Measurements from ENCODE around the gene RAI1.
"Not testable (repeated sequence)": the region's sequence is repeated elsewhere in the genome, so short reads cannot be mapped to it uniquely, and the experiment has no call there.

RAI1 gene

GRCh38 chr17:17682737-17683680 lies 1.8 kb downstream of the RAI1 start:
- peak in 1 of 2 donors; percentile 73 for DNase-seq

DNA sequence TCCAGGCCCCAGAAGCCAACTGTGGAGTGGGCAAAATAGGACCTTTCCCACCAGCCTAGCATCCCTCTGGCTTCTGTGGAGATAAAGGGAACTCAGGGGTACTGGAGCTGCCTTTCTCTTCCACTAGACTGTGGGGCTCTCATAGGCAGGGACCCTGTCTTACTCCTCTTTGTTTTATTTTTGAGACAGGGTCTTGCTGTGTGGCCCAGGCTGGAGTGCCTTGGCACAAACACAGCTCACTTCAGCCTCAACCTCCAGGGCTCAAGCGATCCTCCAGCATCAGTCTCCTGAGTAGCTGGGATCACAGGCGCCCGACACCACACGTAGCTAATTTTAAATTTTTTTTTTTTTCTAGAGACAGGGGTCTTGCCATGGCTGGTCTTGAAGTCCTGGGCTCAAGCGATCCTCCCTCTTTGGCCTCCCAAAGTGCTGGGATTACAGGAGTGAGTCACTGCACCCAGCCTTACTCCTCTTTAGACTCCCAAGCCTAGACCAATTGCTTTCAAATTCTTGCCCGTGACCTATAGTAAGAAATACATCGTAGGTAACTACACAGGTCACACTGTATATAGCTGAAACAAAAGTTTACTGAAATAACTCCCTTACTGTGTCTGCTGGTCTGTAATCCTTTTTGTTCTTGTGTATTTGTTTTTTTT lies 2.6 kb downstream of the RAI1 start:
- DNase-seq, result no peak

DNA sequence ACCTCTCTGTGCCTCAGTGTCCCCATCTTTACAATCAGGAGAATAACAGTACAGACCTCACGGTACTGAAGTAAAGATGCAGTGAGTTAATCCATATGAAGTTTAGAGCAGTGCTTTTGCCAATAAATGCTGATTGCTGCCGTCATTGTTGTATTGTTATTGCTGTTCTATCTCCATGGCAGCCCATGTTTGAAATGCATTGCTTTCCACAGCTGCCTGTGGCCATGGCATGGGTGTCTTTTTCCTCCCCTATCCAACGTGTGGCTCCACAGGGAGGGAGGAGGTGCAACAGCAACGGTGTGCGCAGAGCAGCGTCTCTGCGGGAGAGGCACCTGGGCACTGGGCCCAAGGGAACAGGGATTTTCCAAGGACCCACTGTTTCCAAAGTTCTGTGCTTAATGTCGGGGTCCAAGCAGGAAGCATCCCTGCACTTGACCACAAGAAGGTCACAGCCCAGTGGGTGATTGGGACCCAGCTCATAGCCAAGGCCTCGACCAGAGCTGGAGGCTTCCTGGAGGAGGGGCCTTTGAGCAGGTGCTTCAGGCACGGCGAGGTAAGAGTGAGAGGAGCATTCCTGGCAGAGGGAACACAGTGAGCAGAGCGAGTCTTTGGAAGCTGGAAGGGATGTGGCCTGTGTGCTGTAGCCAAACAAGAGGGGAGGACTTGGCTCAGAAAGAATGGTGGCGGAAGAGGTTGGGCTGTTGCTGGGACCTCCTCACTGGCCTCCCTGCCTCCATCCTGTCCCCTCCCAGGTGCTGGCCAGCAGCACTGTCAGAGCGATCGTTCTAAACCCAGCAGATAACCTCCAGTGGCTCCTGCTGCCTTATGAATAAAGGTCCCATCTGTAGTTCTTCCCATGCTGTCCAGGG lies 3.9 kb downstream of the RAI1 start:
- DNase-seq, result no peak

GRCh38 chr17:17685775-17686291 lies 4.6 kb downstream of the RAI1 start:
- DNase-seq, result no peak

DNA sequence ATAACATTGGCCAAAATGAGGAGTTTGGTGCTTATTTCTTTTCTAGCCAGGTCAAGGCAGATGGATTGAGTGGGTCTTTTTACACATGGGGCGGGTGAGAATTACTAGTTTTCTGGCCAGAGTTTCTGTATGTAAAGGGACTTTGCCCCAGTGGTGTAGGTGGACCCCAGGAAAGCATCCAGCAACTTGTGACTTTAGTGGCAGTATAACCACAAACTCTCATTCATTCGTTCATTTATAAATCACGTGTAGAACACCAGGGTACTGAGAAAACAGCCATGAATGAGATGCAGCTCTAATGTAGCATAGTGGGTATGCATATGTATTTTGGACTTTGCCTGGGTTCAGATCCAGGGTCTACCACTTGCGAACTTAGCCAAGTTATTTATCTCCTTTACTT lies 8.1 kb downstream of the RAI1 start:
- no peak for DNase-seq

GRCh38 chr17:17690233-17690632 lies 9.0 kb downstream of the RAI1 start:
- DNase-seq, result not testable (repeated sequence)

- DNase-seq, result no peak
Measured at GRCh38 chr17:17691468-17692263, 10.4 kb downstream of the RAI1 start.

GRCh38 chr17:17692353-17693252 lies 11.3 kb downstream of the RAI1 start:
- no peak for DNase-seq

DNA sequence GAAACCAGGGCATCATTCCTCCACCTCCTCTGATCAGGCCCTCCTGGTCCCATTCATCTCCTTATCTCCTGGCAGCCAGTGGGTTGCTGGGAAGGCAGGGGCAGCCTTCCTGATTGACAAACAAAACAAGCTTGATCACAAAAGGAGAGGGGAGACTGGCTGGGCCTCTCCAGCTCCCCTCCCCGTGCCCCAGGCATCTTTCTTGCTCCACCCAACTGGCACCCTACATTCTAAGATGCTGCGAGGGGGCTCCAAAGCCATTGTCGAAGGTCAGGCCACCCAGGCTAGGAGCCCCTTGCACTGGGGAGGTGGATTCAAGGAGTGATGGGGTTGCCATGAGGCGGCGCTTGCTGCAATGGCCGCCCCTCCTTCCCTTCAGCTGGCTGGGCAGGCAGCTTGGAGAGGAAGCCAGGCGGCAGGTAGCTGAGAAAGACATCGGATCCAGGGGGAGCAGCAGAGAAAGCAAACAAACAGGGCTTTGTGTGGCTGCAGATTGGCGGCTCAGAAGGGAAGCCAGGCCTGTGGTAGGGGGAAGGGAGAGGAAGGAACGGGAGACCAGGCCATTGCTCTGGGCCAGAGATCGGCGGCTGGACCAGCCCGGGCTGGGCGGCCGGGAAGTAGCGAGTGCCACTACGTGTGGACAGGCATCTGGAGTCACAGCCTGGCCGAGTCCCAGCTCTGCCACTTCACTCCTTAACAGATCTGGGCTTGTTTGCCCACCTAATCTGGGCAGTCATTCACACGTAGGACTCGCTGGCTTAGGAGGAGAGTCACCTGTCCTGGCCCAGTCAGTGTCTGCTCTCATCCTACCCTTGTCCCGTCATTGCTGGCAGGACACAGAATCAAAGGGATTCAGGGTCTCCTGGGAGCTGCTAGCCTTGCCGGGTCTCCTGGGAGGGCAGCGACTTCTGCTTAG lies 12.3 kb downstream of the RAI1 start:
- DNase-seq, result no peak

GRCh38 chr17:17694169-17695081 lies 13.2 kb downstream of the RAI1 start:
- DNase-seq, result peak; percentile 57 to 74

DNA sequence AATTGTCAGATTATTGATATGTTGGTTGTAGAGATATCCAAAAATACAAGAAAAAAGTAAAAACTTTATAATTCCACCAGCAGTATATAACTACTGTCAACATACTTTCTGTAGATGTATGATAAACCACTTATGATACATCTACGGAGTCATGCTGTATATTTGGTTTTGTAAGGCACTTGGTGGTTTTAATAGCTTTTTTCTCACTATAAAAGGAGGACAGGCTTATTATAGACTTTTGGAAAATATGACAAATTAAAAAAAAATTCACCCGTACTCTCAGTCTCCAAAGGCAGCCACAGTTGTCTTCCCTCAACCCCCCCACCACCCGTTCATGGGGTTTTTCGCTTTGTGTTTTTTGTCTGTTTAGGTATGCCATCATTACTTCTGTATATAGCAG lies 14.8 kb downstream of the RAI1 start:
- no peak for DNase-seq

- DNase-seq, result no peak
Measured at GRCh38 chr17:17696882-17697633, 15.8 kb downstream of the RAI1 start.

DNA sequence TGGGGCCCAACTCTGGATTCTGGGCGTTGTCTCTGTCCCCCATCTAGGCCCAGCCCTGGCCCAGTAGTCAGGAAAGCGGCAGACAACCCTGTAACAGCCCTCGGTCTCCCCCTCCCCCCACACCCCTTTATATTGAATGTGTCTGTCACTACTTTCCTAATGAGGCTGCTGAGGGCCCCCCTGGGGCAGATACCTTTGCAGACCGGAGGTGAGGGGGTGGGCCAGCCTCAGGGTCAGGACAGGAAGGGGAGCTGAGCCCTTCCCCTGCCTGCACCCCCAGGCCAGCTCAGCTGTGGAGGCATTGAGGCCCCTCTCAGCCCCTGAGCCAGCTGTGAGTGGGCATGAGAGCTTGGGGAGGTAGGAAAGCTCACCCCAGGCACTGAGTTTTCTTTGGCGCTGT lies 17.1 kb downstream of the RAI1 start:
- no peak for DNase-seq

GRCh38 chr17:17698869-17699351 lies 17.7 kb downstream of the RAI1 start:
- no peak for DNase-seq

DNA sequence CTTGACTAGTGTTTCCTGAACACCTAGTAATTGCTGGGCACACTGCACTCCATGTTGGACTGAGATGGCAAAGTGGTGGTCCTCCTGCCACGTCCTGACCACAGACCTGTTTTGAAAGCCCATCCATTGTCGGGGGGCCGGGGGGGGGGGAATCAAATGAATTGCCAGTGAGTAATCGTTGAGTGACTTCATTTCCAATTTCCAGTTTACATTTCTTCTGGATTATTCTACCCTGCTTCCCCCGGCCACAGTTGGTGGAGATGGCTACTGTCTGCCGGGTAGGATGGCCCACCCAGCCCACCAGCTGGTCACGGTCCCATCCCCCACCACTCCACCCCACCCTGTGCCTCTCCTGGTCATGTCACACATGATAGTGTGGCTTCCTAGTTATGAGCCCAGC lies 18.2 kb downstream of the RAI1 start:
- DNase-seq, result no peak

GRCh38 chr17:17700251-17700969 lies 19.2 kb downstream of the RAI1 start:
- DNase-seq, result no peak

- no peak for DNase-seq
Measured at GRCh38 chr17:17701112-17701511, 19.9 kb downstream of the RAI1 start.
